GM21528 (cell line): ENCODE results near the gene LAMA2.

ENCODE experiments used
- ATAC-seq: cut with Tn5 transposase; IDR thresholded peaks from one replicate; pipeline ENCODE4 v1.9.1; 2021; ENCODE audit warnings: mild to moderate bottlenecking, moderate library complexity; ENCODE audit not compliant: unreplicated experiment, low FRiP score

LAMA2 gene

DNA sequence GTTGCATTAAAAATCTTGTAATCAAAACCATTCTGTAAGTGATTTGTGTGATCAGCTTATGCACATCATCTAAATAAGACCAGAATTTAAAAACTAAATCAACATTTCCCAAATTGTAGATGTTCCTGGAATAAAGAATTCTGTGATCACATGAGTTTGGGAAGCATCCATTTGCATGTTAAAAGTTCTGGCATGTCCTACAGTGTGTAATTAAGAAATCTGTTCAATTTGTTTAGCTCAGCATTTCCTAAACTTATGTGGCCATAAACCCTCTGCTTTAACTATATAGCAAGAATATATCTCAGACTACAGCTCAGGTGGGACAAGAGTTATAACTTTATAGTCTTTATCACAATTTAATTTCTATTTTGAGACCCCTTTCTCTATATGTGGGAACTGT lies 399.1 kb downstream of the LAMA2 start:
- no peak for ATAC-seq

DNA sequence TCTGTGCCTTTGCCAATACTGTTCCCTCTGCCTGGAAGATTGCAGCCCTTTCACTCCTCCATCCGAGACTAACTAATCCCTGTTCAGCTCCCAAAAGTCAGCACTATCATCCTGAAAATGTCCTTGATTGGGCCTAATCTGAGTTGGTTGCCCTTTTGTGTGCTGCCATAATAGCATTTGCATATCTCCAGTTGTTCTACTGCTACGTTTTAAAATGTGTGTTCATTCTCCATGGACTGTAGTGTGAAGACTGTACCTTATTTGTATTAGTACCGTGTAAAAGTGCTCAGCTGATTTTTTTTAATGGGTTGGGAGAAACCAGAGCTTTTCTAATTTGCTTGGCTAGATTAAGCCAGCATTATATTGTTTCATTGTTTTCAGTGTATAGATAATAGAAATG lies 401.3 kb downstream of the LAMA2 start:
- no peak for ATAC-seq

DNA sequence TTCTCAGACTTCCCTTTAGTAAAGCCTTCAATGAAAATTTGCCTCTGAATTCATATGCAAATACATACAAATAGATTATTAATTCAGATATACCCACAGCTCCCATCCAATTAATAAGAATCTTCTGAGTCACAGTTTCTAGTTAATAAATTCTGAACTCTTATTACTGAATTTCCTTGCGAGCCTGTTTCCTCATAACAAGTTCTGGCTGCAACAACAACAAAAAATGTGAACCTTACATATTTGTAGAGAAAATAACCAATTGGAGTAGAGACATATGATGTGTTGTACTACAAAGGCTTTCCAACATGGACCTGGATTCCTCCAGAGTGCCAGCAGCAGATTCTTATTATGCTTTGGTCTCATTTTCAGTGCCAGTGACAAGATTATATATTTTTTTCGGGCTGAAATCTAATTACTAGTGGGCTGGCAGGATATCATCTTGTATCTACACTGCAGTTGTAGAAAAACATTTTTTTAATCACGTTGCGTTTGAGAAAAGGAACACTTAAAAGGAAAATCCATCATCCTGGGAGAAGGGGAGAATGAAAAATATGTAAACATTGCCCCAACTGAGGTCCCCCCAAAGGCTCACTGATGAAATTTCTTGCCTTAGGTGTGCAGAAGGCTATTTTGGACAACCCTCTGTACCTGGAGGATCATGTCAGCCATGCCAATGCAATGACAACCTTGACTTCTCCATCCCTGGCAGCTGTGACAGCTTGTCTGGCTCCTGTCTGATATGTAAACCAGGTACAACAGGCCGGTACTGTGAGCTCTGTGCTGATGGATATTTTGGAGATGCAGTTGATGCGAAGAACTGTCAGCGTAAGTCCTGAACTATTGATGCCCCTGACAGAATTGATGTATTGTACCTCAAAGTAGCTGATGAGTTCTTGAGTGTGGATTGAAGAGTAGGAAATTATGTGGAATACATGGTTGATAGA lies 404.6 kb downstream of the LAMA2 start:
- no peak for ATAC-seq

- no peak for ATAC-seq
These were observed 406.5 kb downstream of the LAMA2 start for GRCh38 chr6:129289442-129289841.

DNA sequence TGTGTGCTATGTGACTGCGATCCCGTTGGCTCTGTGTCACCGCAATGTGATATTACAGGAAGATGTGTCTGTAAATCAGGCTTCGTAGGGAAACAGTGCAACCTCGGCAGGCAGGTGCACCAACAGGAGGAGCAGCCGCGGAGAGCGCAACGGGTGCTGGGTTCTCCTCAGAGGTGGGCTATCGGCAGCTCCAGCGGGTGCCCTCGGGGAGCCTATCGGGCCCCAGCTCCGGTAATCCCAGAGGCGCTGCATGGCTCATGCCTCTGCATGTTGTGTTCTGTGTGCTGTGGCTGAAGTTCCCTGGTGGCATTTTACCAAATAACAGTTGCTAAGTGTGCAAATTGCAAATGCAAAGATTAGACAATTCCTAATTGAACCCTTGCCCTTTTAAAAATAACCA lies 409.9 kb downstream of the LAMA2 start:
- no peak for ATAC-seq

DNA sequence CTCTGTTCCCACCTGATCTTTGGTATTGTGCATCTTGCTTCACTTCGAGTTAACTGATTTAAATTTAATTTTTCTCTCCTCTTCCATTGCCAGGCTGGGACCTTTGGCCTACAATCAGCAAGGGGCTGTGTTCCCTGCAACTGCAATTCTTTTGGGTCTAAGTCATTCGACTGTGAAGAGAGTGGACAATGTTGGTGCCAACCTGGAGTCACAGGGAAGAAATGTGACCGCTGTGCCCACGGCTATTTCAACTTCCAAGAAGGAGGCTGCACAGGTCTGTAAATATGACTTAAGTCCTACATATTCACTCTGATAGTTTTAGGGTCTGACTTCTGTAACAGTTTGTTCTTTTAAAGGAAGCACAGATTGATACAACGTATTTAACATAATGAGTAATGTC lies 414.7 kb downstream of the LAMA2 start:
- no peak for ATAC-seq

- ATAC-seq = no peak
These were observed 419.7 kb downstream of the LAMA2 start for GRCh38 chr6:129302671-129303070.

DNA sequence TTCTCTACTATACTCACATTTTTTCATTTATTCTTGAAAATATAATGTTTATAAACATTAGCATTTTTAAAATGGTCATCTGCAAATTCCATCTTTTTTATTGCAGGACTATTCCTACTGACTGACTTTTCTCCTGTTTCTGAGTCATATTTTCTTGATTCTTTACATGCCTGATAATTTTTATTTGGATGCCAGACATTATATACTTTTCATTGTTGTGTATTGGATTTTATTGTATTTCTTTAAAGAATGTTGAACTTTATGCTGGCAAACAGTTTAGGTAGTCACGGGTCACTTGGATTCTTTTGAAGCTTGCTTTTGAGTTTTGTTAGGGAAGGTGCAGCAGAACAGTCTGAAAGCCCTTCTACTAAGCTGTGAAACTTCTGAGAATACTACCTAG lies 423.9 kb downstream of the LAMA2 start:
- ATAC-seq = no peak

DNA sequence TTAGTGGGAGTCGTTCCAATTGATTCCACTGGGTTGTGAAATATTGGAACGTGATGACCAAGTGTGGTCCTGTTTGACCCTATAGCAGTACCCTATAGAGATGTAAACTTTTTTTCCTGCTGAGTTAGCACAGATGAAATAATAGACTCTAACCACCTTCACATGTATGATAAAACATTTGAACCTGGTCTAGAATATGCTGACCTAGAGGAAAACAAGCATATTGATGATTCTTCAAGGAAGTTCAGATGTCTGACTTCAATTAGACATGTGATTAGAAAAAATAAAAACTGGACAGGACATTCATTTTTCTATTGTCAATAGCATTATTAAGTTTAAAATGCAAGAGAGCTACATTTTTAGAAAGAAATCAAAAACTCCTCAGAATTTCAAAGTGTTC lies 424.9 kb downstream of the LAMA2 start:
- ATAC-seq = no peak

GRCh38 chr6:129309154-129309553 lies 426.2 kb downstream of the LAMA2 start:
- ATAC-seq = no peak

- no peak for ATAC-seq
These were observed 429.9 kb downstream of the LAMA2 start for GRCh38 chr6:129312880-129313279.

- no peak for ATAC-seq
These were observed 431.6 kb downstream of the LAMA2 start for GRCh38 chr6:129314575-129314974.

- no peak for ATAC-seq
These were observed 435.2 kb downstream of the LAMA2 start for GRCh38 chr6:129317931-129318820.

GRCh38 chr6:129320892-129321291 lies 438.0 kb downstream of the LAMA2 start:
- no peak for ATAC-seq

GRCh38 chr6:129321303-129321702 lies 438.4 kb downstream of the LAMA2 start:
- no peak for ATAC-seq

GRCh38 chr6:129324345-129324744 lies 441.4 kb downstream of the LAMA2 start:
- ATAC-seq = no peak

DNA sequence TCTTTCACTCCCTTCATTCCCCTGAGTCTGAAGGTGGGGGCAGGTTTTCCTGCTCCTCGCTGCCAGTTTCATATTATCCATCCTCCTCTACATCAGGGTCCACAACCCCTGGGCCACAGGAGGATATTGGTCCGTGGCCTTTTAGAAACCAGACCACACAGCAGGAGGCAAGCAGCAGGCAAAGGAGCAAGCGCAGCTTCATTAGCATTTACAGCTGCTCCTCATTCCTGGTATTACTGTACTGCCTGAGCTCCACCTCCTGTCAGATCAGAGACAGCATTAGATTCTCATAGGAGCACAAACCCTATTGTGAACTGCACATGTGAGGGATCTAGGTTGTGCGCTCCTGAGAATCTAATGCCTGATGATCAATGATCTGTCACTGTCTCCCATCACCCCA lies 446.7 kb downstream of the LAMA2 start:
- ATAC-seq = no peak

DNA sequence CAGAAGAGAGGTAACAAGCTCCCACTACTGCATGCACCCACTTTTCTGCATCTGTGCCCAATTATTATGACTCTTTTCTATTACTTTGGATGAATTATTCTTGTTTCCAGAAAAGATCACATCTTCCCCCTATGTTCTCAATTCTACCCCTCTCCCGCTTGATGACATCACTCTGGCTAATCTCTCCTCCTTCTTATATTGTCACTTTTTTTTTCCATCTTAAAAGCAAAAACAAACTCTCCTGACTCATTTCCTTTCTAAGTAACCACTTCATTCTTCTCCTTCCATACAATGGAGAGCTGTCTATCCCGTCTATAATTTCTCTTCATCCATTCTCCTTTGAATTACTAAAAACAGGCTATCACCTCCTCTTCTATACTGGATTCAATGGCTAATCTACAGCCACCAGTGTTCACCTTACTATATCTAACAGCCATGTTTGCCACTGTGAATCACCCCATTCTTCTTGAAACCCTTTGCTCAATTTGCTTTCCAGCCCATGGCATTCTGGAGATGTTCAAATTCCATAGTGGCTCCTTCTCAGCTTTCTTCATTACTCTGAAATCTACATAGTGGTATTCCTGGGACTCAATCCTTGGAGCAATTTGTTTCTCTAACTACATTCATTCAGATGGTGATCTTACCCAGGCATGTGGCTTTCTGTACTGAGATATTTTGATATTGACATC lies 448.7 kb downstream of the LAMA2 start:
- ATAC-seq = no peak

DNA sequence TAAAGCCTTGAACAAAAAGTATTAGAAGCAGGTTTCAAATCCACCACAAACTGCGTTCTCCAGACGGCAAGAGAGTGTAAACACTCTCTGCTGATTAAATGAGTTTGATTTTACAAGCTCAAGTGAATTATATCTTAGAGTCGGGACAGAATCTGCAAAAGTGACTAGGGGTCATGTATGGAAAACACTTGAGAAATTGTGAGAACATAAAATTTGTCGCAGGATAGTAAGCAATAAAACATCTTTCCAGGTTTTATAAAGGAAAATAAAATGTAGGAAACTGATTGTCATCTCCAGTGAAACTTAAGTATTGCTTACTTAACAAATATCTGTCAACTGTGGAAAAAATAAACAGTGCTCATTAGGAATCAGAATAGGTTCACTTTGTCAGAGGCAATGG lies 452.9 kb downstream of the LAMA2 start:
- no peak for ATAC-seq

DNA sequence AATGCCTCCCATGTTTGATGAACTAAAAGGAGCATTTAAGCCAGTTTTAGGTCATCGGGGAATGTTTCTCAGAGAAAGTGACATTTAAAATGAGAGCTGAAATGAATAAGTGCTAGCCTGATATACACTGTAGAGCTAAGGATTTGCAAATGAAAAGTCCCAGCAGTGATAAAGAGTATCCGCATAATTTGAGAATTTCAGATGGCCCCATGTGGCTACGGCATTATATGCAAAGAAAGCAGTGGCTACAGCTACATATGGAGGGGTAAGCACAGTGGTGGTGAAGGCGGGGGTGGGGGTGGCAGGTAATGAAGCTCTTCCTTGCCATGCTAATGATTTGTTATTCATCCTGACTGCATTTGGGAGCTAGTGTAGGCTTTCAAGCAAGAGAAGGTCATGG lies 455.7 kb downstream of the LAMA2 start:
- no peak for ATAC-seq

GRCh38 chr6:129340983-129341382 lies 458.0 kb downstream of the LAMA2 start:
- ATAC-seq = no peak
